Cardiac muscle cell (in vitro differentiated cells and primary cell): Measurements from ENCODE around the gene TBC1D30. TPM values are rescaled to one million over a fixed set of nuclear protein-coding genes. Genes with fewer than 3 reads are reported as not detected.
A peak's percentile ranks its signal among the peaks of the same experiment; 100 is the strongest.

ENCODE experiments used
- DNase-seq, 2 donors: peaks; one replicate each; pipeline versions ENCODE4 v3.0.0 to v3.0.0-alpha.2; 2010 to 2017; ENCODE audit warnings: low read depth in 1 of 2, low spot score in 1 of 2
- H3K27ac ChIP-seq: fragments of 200-600 bp; sonication (generic); 2 replicates; pipeline ENCODE4 v1.5.1; 2016
- H3K27me3 ChIP-seq: fragments of 200-600 bp; sonication (generic); 2 replicates; pipeline ENCODE4 v1.6.0; 2016; ENCODE audit warnings: control low read depth
- H3K36me3 ChIP-seq: fragments of 200-600 bp; sonication (generic); 2 replicates; pipeline ENCODE4 v1.5.1; 2016; ENCODE audit warnings: control low read depth
- H3K4me1 ChIP-seq: fragments of 200-600 bp; sonication (generic); 2 replicates; pipeline ENCODE4 v1.8.1; 2017; ENCODE audit warnings: low read depth, mild to moderate bottlenecking, mixed run types
- H3K4me3 ChIP-seq: fragments of 200-600 bp; sonication (generic); 2 replicates; pipeline ENCODE4 v1.5.1; 2016; ENCODE audit warnings: mild to moderate bottlenecking
- H3K9me3 ChIP-seq: fragments of 200-600 bp; sonication (generic); 2 replicates; pipeline ENCODE4 v1.5.1; 2017; ENCODE audit warnings: low read depth, mild to moderate bottlenecking, control low read depth
- CTCF ChIP-seq: IDR thresholded peaks from 2 replicates; pipeline ENCODE4 v1.5.1; 2012; ENCODE audit warnings: low read depth, mild to moderate bottlenecking, low read length
- polyA plus RNA-seq: library from polyadenylated mRNA; unstranded; fragments of >200 nt; fragmentation: Nextera tagmentation; extraction: Ambion mirVana; gene quantifications from 2 replicates; pipeline ENCODE4 v1.2.1, GENCODE V29; 2016
- total RNA-seq: library from RNA; depleted of rRNA; stranded (reverse); fragments of >200 nt; gene quantifications from 2 replicates; pipeline ENCODE4 v1.2.3, GENCODE V29; 2016

Gene TBC1D30
- total and polyA plus RNA-seq, 2 experiments from 2014 or later = 0.57 to 1.2 TPM

GRCh38 chr12:64884164-64884542 is 59.7 kb downstream of the TBC1D30 start:
- no peak overlapping the region for H3K27ac ChIP-seq
- no peaks in the 10 kb centered on the region for H3K27me3 ChIP-seq

GRCh38 chr12:64884728-64885127 is 60.3 kb downstream of the TBC1D30 start:
- no peak for TF ChIP-seq CTCF
- DNase-seq = no peak
- Histone ChIP-seq H3K36me3 (no peaks in the 10 kb centered on the region), H3K27me3 (no peaks in the 10 kb centered on the region), H3K4me3 (no peak overlapping the region), H3K9me3 (no peaks in the 10 kb centered on the region), H3K27ac (no peak overlapping the region), H3K4me1 (peaks cover 13% of the 10 kb centered on the region)

More at GRCh38 chr12:64884164-64884542, 59.7 kb downstream of the TBC1D30 start:
- no peaks in the 10 kb centered on the region for H3K36me3 ChIP-seq
- peaks cover 13% of the 10 kb centered on the region for H3K4me1 ChIP-seq
- no peaks in the 10 kb centered on the region for H3K9me3 ChIP-seq
- TF ChIP-seq CTCF = no peak
- no peak overlapping the region for H3K4me3 ChIP-seq
- DNase-seq = no peak

GRCh38 chr12:64889434-64890216 is 65.2 kb downstream of the TBC1D30 start:
- Histone ChIP-seq H3K36me3 (no peaks in the 10 kb centered on the region), H3K4me3 (no peak overlapping the region)
- DNase-seq = no peak

GRCh38 chr12:64890873-64891468 is 66.5 kb downstream of the TBC1D30 start:
- no peaks in the 10 kb centered on the region for H3K27me3 ChIP-seq
- peaks cover 13% of the 10 kb centered on the region for H3K4me1 ChIP-seq
- H3K36me3 ChIP-seq = no peaks in the 10 kb centered on the region
- H3K4me3 ChIP-seq = no peak overlapping the region
- DNase-seq = peak; percentile 77 to 81
- H3K27ac ChIP-seq = no peak overlapping the region
- peak; percentile 64 for TF ChIP-seq CTCF
- no peaks in the 10 kb centered on the region for H3K9me3 ChIP-seq

More at GRCh38 chr12:64889434-64890216, 65.2 kb downstream of the TBC1D30 start:
- no peaks in the 10 kb centered on the region for H3K27me3 ChIP-seq
- H3K9me3 ChIP-seq = no peaks in the 10 kb centered on the region
- H3K27ac ChIP-seq = no peak overlapping the region
- H3K4me1 ChIP-seq = peaks cover 13% of the 10 kb centered on the region
- no peak for TF ChIP-seq CTCF

- DNase-seq = no peak
- TF ChIP-seq CTCF = no peak
- Histone ChIP-seq H3K4me1 (peaks cover 7% of the 10 kb centered on the region), H3K36me3 (no peaks in the 10 kb centered on the region), H3K4me3 (no peak overlapping the region), H3K9me3 (no peaks in the 10 kb centered on the region), H3K27me3 (no peaks in the 10 kb centered on the region), H3K27ac (no peak overlapping the region)
Observed at GRCh38 chr12:64891629-64892028, 67.2 kb downstream of the TBC1D30 start.
